ENCODE data around the gene EAF1. TPM values are rescaled to one million over a fixed set of nuclear protein-coding genes. Genes with fewer than 3 reads are reported as not detected.

The EAF1 gene
- total RNA-seq, 4 donors from 2014 or later = 19.1 to 37.0 (median 26.4) TPM

GRCh38 chr3:15490158-15490557, 62.8 kb downstream of the EAF1 start:
- Histone ChIP-seq H3K4me3 (no peak overlapping the region), H3K9me3 (no peaks in the 10 kb centered on the region), H3K27me3 (no peaks in the 10 kb centered on the region), H3K27ac (no peak overlapping the region), H3K36me3 (no peaks in the 10 kb centered on the region), H3K4me1 (no peaks in the 10 kb centered on the region)
- 90 to 95% methylated on average over 2 of the region's 2 CpGs for WGBS, 2 donors (ENCODE audit: low coverage in 1 of 2)
- no peak for DNase-seq
- TF ChIP-seq EP300 (IDR thresholded peaks at IDR 0.05; ENCODE audit: low read depth) (no peak), POLR2AphosphoS5 (IDR thresholded peaks at IDR 0.05) (no peak)
- in situ Hi-C loops (cut with MboI; ENCODE audit: low pct_ligation_motif_present in 1 of 4, low pct_unique_long_range_greater_than_20kb in 1 of 4, low sequenced_read_pairs in 3 of 4) = no loop called here
- intact Hi-C loops (cut with DNase I; ENCODE audit: low total_unique reads) = no loop called here

DNA sequence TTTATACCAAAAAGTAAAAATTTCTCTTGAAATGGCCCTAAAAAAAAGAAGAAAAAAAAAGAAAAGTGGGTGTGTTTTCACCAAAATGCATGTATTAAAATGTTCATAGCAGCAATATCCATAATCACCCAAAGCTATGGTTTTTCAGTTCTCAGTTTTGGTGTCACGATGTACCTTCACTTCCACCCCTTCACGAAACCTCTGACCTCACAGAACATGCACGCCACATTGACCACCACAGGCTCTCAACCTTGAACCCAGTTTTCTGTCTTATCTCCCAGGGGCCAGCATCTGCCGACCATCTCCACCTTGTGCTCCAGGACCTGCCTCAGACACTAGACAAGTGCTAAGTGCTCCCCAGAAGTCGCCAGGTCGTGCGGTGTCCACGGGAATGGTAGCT, 63.7 kb downstream of the EAF1 start:
- Histone ChIP-seq H3K27me3 (no peaks in the 10 kb centered on the region), H3K27ac (no peak overlapping the region), H3K4me1 (peaks cover 0 to 3% (median 0%) of the 10 kb centered on the region in 4 donors), H3K36me3 (no peaks in the 10 kb centered on the region), H3K4me3 (no peak overlapping the region), H3K9me3 (no peaks in the 10 kb centered on the region)
- 80 to 92% methylated on average over 2 to 8 of the region's 8 CpGs for WGBS, 2 donors (ENCODE audit: low coverage in 1 of 2)
- in situ Hi-C loops (cut with MboI; ENCODE audit: low pct_ligation_motif_present in 1 of 4, low pct_unique_long_range_greater_than_20kb in 1 of 4, low sequenced_read_pairs in 3 of 4) = no loop called here
- intact Hi-C loops (cut with DNase I; ENCODE audit: low total_unique reads) = no loop called here
- DNase-seq = no peak
- TF ChIP-seq CTCF (IDR thresholded peaks at IDR 0.05) (no peak), EP300 (IDR thresholded peaks at IDR 0.05; ENCODE audit: low read depth) (no peak), POLR2AphosphoS5 (IDR thresholded peaks at IDR 0.05) (no peak), POLR2A (IDR thresholded peaks at IDR 0.05) (no peak)

Small RNAs within 50 kb of the gene (small RNA-seq; reads per million reads assigned to genes)
- gene RNU6-1024P = 0 reads per million in 4 donors

Other genes with a start within 250 kb of the EAF1 start
- gene CAPN7, start 221.4 kb upstream of the EAF1 start, total RNA-seq = 10 to 100 TPM; 12.1 to 78.4 (median 48.8) TPM
- gene SH3BP5, start 95.0 kb upstream of the EAF1 start, total RNA-seq = 10 to 100 TPM in 3 of 4 donors, 1 to 10 TPM in 1; 7.5 to 32.4 (median 15.8) TPM
- gene METTL6, start 54 bp upstream of the EAF1 start, total RNA-seq = 1 to 10 TPM; 2.6 to 9.6 (median 9.0) TPM
- 1 to 10 TPM in 1 of 4 donors, under 1 TPM in 1, not detected in 2; 0.68 to 1.7 TPM for gene COLQ, start 94.1 kb downstream of the EAF1 start, total RNA-seq
- 10 to 100 TPM in 3 of 4 donors, 1 to 10 TPM in 1; 7.5 to 21.3 (median 17.1) TPM for gene HACL1, start 174.0 kb downstream of the EAF1 start, total RNA-seq
- 10 to 100 TPM; 21.3 to 49.6 (median 36.3) TPM for gene BTD, start 174.1 kb downstream of the EAF1 start, total RNA-seq